ENCODE results near the gene GAL3ST2.
A peak's percentile ranks its signal among the peaks of the same experiment; 100 is the strongest.
"Not testable (repeated sequence)": the region's sequence is repeated elsewhere in the genome, so short reads cannot be mapped to it uniquely, and the experiment has no call there.

The GAL3ST2 gene

DNA sequence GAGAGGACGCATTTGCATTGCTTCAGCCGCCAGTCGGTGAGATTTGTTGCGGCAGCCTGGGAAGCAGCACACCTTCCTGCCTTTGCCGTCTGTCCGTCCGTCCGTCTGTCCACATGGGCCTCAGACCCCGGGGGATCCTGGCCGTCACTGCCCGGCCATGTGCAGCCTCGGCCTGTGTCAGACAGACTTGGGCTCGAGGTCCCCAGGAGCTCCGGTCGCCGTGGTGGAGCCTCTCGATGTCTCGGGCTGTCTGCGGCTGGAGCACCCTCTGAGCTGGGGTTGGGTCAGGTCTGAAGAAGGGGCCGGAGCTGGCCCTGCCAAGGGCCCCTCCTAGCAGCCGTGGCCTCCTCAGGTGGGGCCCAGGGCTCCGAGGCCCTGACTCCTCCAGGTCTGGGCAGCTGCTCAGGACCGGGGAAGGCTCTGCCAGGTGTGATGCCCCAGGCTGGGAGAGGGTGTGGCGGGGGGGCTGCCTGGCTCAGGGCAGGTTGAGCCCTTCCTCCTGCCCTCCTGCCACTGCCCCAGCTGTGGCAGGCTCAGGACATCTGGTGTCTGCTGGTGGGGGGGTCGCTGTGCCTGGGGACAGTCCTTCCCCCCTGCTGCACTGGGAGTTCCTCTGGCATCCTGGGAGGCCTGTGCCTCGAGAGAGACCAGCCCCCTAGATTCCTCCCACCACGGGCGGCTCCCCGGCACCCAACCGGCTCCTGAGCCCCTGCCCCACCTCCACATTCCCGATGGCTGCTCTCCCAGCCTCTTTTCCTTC, 44.2 kb downstream of the GAL3ST2 start:
- no peak for DNase-seq (ENCODE audit: low read depth in 2 of 2)

DNA sequence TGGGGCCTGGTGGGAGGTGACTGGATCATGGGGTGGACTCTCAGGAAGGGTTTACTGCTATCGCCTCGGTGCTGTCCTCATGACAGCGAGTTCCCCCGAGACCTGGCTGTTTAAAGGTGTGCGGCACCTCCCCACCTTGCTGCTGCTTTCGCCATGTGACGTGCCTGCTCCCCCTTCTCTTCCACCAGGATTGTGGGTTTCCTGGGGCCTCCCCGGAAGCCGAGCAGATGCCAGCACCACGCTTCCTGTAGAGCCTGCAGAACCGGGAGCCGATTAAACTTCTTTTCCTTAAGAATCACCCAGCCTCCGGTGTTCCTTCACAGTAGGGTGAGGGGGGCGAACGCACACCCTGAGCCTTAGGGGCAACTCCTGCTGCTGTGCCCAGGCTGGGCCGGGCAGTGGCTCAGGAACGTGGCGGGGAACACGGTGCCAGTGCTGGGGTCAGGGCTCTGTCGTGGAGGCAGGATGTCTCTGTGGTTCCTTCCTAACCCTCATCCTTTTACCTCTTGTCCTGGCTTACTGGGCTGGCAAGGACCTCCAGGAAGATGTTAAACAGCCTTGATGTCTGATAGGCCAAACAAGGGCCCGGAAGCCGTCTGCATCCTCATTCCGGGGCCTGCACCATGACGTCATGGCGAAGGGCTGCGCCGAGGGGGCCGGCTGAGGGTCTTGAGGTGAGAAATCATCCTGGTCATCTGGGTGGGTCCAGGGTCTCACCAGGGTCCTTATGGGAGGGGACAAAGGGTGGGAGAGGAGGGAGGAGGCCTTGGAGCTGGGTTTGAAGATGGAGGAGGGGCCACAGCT, 45.0 kb downstream of the GAL3ST2 start:
- DNase-seq (ENCODE audit: low read depth in 2 of 2): no peak

DNA sequence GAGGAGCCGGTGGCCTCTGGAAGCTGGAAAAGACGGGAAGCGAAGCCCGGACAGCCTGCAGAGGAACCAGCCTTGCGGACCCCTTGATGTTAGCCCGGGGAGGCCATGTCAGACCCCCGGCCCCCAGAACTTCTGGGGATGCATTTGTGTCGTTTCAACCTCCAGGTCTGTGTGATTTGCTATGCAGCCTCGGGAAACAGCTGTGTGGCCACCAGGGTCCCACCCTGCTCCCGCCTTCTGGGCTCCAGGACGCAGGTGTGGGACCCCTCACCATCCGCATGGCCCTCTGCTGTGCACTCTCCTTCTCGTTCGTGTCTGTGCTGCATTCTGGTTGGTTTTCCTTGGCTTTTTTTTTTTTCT, 45.6 kb downstream of the GAL3ST2 start:
- no peak for DNase-seq (ENCODE audit: low read depth in 2 of 2)

DNA sequence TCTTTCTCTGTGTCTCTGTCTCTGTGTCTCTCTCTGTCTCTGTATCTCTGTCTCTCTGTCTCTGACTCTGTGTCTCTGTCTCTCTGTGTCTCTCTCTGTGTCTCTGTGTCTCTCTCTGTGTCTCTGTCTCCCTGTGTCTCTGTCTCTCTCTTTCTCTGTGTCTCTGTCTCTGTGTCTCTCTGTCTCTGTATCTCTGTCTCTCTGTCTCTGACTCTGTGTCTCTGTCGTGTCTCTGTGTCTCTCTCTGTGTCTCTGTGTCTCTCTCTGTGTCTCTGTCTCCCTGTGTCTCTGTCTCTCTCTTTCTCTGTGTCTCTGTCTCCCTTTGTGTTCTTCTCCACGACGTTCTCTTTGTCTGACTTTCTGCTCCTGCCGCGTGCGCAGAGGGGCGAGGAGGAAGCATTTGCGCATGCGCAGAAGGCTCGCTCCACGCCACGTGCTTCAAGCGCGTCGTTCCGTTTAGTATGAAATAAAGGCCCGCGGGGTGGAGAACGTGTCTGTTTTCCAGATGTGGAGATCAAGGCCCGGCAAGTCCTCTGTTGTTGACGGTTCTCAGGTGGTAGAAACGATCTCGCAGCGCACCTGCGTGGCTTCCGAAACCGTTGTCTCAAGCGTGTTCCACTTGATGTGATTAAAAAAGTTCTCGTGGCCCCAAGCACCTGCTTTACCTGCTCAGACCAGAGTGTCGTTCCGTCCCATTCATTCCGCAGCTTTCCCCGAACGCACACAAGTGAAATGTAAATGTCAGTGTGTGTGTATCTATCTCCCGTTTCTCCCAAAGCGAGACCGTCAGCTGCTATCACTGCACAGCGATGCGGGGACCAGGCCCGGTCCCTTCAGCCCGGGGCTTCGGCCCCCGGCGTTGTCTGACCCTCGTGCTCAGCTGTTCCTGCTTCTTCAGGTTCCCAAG, 47.2 kb downstream of the GAL3ST2 start:
- not testable (repeated sequence) for DNase-seq (ENCODE audit: low read depth in 2 of 2)

DNA sequence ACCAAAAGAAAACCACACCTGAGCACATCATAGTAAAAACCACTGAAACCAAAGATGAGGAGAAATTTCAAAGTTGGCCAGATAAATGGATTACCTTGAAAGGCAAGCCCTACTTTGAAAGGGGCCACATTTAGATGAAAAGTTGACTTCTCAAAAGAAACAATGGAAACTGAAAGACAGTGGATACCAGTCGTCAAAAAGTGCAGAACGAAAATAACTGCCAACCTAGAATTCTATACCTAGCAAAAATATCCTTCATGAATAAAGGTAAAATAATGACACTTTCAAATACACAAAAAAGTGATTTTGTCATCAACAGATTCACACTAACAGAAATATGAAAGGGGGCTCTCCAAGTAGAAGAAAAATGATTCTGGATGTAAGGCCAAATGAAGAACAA, 50.8 kb downstream of the GAL3ST2 start:
- no peak for DNase-seq (ENCODE audit: low read depth in 2 of 2)

DNA sequence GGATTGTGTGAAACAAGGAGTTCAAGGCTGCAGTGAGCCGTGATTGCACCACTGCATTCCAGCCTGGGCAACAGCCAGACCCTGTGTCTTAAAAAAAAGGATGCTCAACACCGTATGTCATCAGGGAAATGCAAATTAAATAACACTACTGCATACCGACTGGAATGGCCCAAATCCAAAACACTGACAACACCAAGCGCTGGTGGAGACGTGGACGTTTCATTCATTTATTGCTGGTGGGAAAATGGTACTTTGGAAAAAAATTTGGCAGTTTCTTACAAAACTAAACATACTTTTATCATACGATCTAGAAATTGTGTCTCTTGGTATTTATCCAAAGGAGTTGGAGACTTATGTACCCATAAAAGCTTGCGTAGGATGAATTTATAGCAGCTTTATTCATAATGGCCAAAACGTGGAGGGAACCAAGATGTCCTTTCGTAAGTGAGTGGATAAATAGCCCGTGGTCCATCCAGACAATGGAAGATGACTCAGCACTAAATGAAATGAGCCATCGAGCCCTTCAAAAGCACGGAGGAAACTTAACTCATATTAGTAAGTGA, 56.6 kb downstream of the GAL3ST2 start:
- no peak for DNase-seq (ENCODE audit: low read depth in 2 of 2)

DNA sequence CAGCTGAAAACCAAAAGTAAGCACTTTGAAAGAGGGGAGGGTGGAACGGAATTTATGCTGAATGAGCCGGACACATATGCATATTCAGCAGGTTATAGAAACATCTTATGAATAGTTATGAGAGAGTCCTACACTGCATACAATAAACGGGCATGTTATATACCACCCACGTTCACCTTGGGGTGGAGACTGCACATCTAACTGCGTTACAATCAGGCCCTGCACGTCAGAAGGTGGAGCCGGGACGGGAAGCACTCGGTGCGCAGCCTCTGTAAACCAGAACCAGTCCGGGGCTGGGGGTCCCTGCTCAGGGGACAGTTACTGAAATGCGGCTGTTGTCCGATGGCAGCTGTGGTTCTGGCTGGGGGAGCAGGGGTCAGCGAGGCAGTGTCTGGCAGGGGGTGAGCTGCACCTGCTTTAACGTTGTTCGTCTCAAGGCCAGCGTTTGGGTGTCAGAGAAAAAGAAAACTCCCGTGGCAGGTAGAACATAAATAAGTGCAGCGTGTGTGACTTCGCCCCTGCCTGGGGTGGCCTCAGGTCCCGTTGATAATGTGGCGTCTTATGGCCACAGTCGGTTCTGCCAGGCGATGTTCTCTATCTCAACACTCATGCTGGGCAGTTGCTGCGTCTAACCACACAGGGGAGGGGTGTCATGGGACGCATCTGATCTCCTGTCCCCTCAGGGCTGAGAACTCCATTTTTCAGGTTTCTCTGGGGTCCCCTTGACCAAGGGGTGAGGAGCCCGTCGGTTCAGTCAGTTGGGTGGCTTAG, 57.3 kb downstream of the GAL3ST2 start:
- DNase-seq (ENCODE audit: low read depth in 2 of 2): not testable (repeated sequence)

DNA sequence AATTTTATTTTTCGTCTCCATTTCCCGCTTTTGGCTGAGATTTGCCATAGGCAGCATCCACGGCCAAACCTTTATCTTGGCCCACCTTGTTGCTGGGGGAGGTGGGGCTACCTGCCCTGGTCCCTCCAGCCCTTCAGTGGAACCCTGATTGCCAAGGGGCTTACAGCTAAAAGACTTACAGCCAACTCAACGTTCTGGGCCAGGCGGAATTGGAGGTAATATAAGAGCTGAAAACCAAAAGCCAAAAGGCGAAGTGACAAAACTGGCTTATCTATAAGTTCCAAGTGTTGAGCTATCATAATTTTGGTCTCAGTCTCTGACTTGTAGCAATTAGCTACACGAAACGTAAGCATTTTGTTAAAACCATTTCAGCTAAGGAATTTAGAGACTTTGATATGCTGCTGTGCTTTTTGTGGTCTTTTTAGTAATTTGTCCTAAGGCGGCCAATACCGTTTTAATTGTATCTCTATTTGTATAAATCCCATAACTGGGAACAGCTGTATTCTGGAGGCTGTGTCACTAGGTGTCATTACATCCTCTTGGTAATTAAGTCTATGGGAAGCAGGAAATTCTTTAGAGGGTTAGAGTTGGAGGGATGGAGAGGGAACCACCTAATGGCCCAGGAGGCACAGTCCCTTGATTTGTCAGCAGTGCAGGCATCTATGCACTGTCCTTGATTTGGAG, 58.0 kb downstream of the GAL3ST2 start:
- no peak for DNase-seq (ENCODE audit: low read depth in 2 of 2)

DNA sequence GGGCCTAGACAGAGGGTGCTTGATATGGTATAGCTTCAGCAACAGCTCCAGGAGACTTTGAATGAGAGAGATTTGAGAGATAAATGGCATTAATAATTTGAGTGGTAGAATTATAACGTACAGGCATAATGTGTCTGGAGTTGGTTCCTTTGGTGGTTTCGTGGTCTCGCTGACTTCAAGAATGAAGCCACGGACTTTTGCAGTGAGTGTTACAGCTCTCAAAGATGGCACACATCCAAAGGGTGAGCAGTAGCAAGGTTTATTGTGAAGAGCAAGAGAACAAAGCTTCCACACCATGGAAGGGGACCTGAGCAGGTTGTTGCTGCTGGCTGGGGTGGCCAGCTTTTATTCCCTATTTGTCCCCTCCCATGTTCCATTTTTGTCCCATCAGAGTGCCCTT, 59.0 kb downstream of the GAL3ST2 start:
- no peak for DNase-seq (ENCODE audit: low read depth in 2 of 2)

DNA sequence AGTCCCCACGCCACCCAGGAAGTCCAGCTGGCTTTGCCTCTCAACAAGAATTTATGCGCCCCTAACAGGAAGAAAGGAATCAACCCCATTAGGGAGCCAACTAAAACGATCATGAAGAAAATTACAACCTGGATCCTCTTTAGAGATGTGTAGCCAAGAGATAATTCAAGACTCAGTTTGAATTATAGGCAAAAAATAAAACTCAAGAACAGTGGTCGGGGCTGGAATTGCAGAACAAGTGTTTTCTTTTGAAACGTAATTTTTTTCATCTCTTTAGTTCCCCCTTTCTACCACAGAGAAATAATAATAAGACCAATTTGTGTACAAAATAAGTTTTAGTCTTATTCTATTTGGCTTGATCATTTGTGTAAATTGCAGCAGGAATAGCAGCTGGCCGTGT, 59.7 kb downstream of the GAL3ST2 start:
- no peak for DNase-seq (ENCODE audit: low read depth in 2 of 2)

DNA sequence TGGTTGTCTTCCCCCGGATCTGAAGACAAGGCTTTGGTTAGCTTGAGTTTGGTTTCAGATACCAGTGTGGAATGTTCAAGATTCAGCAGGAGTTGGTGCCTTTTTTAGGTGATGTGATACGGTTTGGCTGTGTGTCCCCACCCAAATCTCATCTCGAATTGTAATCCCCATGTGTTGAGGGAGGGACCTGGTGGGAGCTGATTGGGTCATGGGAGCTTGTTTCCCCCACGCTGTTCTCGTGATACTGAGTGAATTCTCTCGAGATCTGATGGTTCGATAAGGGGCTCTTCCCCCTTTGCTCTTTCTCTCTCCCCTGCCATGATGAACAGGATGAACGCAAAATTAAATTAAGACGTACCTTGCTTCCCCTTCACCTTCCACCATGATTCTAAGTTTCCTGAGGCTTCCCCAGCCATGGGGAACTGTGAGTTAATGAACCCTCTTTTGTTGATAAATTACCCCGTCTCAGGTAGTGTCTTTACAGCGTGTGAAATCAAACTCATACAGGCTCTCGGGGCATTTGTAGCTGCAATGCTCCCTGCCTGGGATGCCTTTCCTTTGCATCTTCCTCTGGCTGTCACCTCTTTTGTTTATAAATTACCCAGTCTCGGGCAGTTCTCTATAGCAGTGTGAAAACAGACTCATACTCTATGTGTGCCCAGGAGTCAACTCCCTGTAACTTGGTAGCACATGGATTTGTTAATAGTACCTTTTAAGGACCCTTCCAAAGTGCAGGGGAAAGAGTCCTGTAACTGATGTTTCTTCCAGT, 60.8 kb downstream of the GAL3ST2 start:
- DNase-seq (ENCODE audit: low read depth in 2 of 2): no peak

DNA sequence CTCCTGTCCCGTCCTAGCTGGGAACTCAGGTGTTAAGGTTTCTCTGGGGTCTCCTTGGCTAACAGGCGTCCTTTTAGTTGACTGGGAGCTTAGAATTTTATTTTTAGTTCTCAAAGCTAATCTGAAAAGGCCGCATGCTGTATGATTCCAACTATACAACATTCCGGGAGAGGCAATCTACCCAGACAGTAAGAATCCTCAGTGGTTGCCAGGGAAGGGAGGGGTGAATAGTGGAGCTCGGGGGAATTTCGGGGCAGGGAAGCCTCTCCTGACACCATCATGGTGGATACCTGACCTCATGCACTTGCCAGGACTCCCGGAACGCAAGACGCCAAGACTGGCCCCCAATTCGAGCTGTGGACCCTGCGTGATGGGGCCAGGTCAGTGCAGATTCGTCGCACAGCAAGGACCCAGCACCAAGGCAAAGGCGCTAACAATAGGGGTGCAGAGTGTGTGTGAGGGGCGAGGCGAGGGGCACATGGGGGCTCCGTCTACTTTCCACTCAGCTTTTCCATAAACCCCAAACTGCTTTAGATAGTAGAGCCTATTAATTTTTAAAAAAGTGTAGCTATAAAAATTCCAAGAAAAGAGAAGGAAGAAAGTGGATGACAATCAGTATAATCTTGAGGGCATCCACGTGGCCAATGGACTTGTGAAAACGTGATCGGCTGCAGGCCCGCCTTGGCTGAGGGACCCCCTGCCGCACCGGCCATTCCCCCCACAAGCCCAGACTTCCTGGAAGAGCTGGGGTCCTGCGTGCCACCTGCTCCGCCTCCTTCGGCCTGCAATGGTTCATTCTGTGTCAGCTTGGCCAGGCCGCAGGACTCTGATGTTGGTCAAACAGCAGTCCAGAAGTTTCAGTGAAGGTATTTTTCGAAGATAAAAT, 64.8 kb downstream of the GAL3ST2 start:
- DNase-seq (ENCODE audit: low read depth in 2 of 2): no peak

DNA sequence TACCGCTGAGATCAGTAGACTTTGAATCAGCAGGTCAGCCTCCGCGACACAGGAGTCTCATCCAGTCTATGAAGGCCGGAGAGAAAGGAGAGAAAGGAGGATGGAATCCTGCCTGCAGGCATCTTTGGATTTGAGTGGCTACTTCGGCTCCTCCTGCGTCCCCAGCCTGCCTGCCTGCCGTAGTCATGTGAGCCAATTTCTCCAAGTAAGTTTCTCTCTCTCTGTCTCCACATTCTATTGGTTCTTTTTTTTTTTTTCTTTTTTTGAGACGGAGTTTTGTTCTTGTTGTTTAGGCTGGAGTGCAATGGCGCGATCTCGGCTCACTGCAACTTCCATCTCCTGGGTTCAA, 65.4 kb downstream of the GAL3ST2 start:
- no peak for DNase-seq (ENCODE audit: low read depth in 2 of 2)

DNA sequence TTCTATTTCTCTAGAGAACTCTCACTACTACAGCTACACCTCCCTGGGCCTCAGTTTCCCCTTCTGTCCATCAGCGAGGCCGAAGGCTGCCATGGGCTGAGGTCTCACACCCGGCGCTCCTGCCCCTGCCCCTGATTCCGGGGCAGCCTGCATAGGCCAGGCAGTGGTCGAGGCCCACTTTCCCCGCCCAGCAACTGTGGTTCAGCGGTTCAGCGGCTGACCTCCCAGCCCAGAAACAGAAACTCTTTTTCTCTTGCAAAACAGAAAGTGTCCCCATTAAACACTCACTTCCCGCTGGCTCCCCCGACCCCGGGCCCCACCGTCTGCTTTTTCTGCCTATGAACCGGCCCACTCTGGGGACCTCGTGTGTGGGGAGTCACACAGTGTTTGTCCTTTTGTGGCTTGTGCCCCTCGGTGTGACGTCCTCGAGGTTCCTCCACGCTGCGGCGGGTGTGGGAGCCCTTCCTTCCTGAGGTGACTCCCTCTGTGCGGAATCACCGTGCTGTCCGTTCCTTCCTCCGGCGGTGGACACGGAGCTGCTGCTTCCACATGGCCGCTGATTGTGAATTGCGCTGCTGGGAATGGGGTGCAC, 66.1 kb downstream of the GAL3ST2 start:
- no peak for DNase-seq (ENCODE audit: low read depth in 2 of 2)

DNA sequence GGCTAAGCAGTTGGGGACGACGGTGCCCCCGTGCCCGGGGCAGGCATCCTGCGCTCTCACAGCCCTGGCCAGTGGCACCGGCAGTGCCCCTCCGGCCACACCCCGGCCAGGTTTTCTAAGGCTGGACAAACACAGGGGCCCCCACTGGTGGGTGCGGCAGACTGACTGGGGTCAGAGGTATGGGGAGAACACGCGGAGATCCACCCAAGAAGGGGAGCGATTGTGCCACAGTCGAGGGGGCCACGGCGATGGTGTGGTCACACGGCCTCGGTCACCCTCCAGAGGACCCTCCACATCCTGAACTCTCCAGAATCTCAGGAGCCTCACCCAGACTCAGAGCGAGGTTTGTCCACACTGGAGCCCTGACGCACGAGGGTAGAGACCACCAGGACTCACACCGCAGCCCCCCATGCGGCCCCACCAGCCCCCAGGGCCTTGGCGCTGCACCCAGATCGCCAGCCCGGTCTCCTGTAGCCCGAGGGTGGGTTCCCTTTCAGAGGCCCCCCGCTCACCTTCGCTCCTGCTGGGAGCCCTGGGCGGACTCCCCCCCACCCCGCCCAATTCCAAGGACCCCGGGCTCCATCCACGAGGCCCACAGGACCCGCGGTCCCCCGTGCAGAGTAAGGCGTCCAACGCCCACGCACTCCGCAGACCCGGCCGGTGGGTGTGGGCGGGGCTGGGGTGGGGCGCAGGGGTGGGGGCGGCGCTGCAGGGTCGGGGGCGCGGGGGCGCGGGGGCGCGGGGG, 66.9 kb downstream of the GAL3ST2 start:
- DNase-seq (ENCODE audit: low read depth in 2 of 2): no peak

DNA sequence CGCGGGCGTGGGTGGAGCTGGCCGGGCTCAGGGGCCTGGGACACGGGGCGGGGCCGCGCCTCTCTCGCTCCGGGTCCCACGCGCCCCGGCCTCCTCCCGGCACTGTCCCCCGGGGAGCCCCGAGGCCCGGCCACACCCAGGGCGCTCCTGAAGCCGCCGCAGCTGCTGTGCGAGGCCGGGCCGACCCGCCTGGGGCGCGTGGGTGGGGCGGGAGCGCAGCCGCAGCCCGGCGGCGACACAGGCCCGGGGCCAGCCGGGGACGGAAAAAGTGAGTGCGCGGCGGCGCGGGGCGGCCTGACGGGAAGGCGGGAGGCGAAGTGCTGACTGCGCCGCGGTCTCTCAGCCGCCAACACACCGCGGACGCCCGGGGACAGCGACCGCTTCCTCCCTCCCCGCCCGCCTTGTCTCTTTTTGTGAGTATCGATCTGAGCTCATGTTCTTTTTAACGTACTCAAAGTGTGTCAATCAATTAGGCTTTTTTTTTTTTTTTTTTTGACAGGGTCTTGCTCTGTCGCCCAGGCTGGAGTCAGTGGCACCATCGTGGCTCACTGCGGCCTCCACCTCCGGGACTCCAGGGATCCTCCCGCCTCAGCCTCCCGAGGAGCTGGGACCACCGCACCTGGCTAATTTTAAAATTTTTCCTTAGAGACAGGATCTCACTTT, 67.6 kb downstream of the GAL3ST2 start:
- peak; percentile 72 to 87 for DNase-seq (ENCODE audit: low read depth in 2 of 2)

All from stimulated activated CD4-positive, alpha-beta T cell treated with anti-CD3 and anti-CD28 coated beads, Interleukin-12 subunit alpha, Interleukin-12 subunit beta, amount 100 ng/mL, for 24 hours (primary cell).